ENCODE results near the gene LIN28B. TPM values are rescaled to one million over a fixed set of nuclear protein-coding genes. Genes with fewer than 3 reads are reported as not detected.
"Not testable (repeated sequence)": the region's sequence is repeated elsewhere in the genome, so short reads cannot be mapped to it uniquely, and the experiment has no call there.

The LIN28B gene
- total RNA-seq, 6 donors from 2014 or later: 0.10 to 0.49 TPM; not detected in 4

GRCh38 chr6:104983296-104983695, 26.4 kb downstream of the LIN28B start:
- Histone ChIP-seq H3K9me3 (no peaks in the 10 kb centered on the region), H3K4me3 (no peak overlapping the region), H3K4me1 (no peaks in the 10 kb centered on the region), H3K36me3 (no peaks in the 10 kb centered on the region), H3K27me3 (no peaks in the 10 kb centered on the region), H3K27ac (no peak overlapping the region)
- no peak for ATAC-seq (ENCODE audit: low FRiP score in 2 of 2)
- TF ChIP-seq POLR2A (IDR thresholded peaks at IDR 0.05): no peak
- no peak for TF ChIP-seq CTCF (IDR thresholded peaks at IDR 0.05)
- TF ChIP-seq POLR2AphosphoS5 (IDR thresholded peaks at IDR 0.05): no peak
- TF ChIP-seq EP300 (IDR thresholded peaks at IDR 0.05): no peak
- 90% methylated on average over 5 of the region's 5 CpGs for WGBS, 2 donors
- DNase-seq: no peak

- Histone ChIP-seq H3K4me1 (no peaks in the 10 kb centered on the region), H3K9me3 (no peaks in the 10 kb centered on the region), H3K4me3 (no peak overlapping the region), H3K27ac (no peak overlapping the region), H3K27me3 (no peaks in the 10 kb centered on the region), H3K36me3 (no peaks in the 10 kb centered on the region)
- WGBS, 2 donors: 86 to 88% methylated on average over 4 of the region's 4 CpGs
- TF ChIP-seq POLR2A (IDR thresholded peaks at IDR 0.05) (no peak), EP300 (IDR thresholded peaks at IDR 0.05) (no peak), CTCF (IDR thresholded peaks at IDR 0.05) (no peak), POLR2AphosphoS5 (IDR thresholded peaks at IDR 0.05) (no peak)
- ATAC-seq (ENCODE audit: low FRiP score in 2 of 2) (no peak), DNase-seq (no peak)
Measured at GRCh38 chr6:104983776-104984175, 26.9 kb downstream of the LIN28B start.

- H3K36me3 ChIP-seq: no peaks in the 10 kb centered on the region
- no peak for DNase-seq
- H3K9me3 ChIP-seq: no peaks in the 10 kb centered on the region
- H3K27me3 ChIP-seq: no peaks in the 10 kb centered on the region
- TF ChIP-seq EP300 (IDR thresholded peaks at IDR 0.05): no peak
- H3K27ac ChIP-seq: no peak overlapping the region
- no peak for ATAC-seq (ENCODE audit: low FRiP score in 2 of 2)
- WGBS, 2 donors: 79 to 88% methylated on average over 1 of the region's 1 CpG
- no peak overlapping the region for H3K4me3 ChIP-seq
- H3K4me1 ChIP-seq: no peaks in the 10 kb centered on the region
Measured at GRCh38 chr6:104984831-104985230, 27.9 kb downstream of the LIN28B start.

GRCh38 chr6:104985875-104986274, 29.0 kb downstream of the LIN28B start:
- H3K9me3 ChIP-seq; ATAC-seq (ENCODE audit: low FRiP score in 2 of 2); H3K36me3 ChIP-seq; H3K4me1 ChIP-seq; H3K27ac ChIP-seq; H3K27me3 ChIP-seq; DNase-seq; H3K4me3 ChIP-seq: not testable (repeated sequence)
- 79 to 82% methylated on average over 4 of the region's 4 CpGs for WGBS, 2 donors

- Histone ChIP-seq H3K9me3 (no peaks in the 10 kb centered on the region), H3K27me3 (no peaks in the 10 kb centered on the region), H3K36me3 (no peaks in the 10 kb centered on the region), H3K4me1 (no peaks in the 10 kb centered on the region), H3K4me3 (no peak overlapping the region), H3K27ac (no peak overlapping the region)
- DNase-seq (no peak), ATAC-seq (ENCODE audit: low FRiP score in 2 of 2) (no peak)
- 72 to 79% methylated on average over 3 of the region's 3 CpGs for WGBS, 2 donors
- TF ChIP-seq POLR2A (IDR thresholded peaks at IDR 0.05): no peak
- no peak for TF ChIP-seq CTCF (IDR thresholded peaks at IDR 0.05)
- no peak for TF ChIP-seq POLR2AphosphoS5 (IDR thresholded peaks at IDR 0.05)
- no peak for TF ChIP-seq EP300 (IDR thresholded peaks at IDR 0.05)
Measured at GRCh38 chr6:104986625-104987024, 29.7 kb downstream of the LIN28B start.

GRCh38 chr6:104987218-104987617, 30.3 kb downstream of the LIN28B start:
- Histone ChIP-seq H3K4me3 (no peak overlapping the region), H3K36me3 (no peaks in the 10 kb centered on the region), H3K27me3 (no peaks in the 10 kb centered on the region), H3K27ac (no peak overlapping the region), H3K9me3 (no peaks in the 10 kb centered on the region), H3K4me1 (no peaks in the 10 kb centered on the region)
- WGBS, 2 donors: 89 to 91% methylated on average over 3 of the region's 3 CpGs
- DNase-seq (no peak), ATAC-seq (ENCODE audit: low FRiP score in 2 of 2) (no peak)
- TF ChIP-seq CTCF (IDR thresholded peaks at IDR 0.05) (no peak), POLR2A (IDR thresholded peaks at IDR 0.05) (no peak), POLR2AphosphoS5 (IDR thresholded peaks at IDR 0.05) (no peak), EP300 (IDR thresholded peaks at IDR 0.05) (no peak)
